Hypothalamus (tissue), 51 donors: ENCODE measurements around the gene LCN1.
"Not testable (repeated sequence)": the region's sequence is repeated elsewhere in the genome, so short reads cannot be mapped to it uniquely, and the experiment has no call there.

Experiments used
- DNase-seq, 51 donors: peaks; one replicate each; lab custom pipeline; 2025; lab: John Stamatoyannopoulos, UW

LCN1 gene

DNA sequence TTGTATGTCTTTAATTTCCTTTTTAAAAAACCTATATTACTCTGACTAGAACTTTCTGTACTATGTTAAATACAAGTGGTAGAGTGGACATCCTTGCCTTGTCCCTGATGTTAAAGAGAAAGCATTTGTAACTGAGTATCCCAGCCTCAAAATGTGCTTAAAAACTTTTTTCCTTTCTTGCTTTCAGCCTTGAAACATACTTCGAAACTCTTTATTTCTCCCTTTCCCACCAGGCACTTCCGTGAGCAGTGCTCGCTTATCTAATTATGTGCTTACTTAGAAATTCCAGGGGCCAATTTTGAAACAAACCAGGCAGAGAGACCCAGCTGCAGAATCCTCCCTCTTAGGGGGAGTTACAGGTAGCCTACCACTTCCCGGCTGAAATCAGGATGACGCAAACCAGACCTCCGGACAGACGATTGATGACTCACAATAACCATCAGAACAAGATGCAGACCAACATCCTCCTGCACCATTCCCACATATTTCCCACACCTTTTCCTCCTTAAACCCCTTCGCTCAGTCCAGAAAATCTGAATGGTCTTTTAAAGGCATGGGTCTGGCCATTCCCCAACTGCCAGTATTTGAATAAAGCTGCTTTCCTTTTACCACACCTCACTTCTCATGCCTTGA lies 22.1 kb downstream of the LCN1 start:
- not testable (repeated sequence) for DNase-seq

DNA sequence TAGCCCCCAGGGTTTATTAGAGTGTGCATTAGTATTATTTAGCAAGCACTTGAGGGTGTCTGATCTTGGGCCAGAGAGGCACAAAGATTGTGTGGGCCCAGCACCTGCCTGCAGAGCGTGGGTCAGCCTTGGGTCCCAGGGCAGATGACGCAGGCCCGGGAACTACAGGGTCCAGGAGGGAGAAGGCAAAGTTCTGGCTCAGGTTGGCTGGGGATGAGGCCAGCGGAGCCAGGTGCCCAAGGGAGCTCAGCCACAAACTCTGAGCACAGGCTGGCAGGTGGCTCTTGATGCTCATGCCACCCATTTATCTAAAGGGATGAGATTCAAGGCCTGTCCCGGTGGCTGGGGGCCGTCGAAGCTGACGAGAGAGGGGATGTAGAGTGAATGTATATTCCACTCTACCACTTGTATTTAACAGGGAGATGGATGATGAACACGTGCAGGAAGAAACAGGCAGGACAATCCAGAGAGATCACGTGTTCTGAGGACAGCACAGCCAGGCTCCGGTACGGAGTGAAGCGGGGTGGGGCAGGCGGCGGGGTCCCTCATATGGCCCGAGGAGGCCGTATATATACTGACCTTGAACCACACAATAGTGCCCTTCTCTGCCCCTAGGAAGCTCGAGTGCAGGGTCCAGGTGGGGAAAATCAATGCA lies 23.9 kb downstream of the LCN1 start:
- DNase-seq, result no peak

DNA sequence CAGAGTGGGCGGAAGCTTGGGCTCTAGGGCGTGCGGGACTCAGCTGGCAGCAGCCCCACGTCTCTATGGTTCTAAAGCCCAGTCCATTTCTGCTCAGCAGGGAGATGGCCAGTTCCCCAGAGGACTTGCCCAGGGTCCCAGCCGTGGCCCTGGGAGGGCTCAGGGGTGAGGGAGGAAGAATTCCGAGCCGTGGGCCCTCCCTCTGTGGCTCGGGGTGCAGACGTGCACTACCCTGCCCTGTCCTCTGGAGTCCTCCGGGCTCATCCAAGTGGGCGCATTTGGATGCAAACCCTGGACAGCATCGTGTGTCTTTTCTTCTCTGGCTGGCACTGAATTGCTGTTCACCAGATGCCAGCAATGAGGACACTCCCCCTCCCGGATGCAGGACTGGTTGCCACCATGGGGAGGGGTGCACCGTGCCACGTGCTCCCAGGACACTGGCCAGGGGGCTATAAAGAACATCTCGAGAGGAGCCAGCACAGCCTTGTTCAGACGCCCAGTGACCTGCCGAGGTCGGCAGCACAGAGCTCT lies 24.5 kb downstream of the LCN1 start, which contains the start of gene OBP2A:
TSS of gene OBP2A (plus strand) at position 481 of the 531 bp plus-strand sequence. CDS start 55 bp downstream, outside the sequence.
- DNase-seq, result not testable (repeated sequence)

GRCh38 chr9:135546792-135547617 lies 25.8 kb downstream of the LCN1 start:
- DNase-seq, result not testable (repeated sequence)

DNA sequence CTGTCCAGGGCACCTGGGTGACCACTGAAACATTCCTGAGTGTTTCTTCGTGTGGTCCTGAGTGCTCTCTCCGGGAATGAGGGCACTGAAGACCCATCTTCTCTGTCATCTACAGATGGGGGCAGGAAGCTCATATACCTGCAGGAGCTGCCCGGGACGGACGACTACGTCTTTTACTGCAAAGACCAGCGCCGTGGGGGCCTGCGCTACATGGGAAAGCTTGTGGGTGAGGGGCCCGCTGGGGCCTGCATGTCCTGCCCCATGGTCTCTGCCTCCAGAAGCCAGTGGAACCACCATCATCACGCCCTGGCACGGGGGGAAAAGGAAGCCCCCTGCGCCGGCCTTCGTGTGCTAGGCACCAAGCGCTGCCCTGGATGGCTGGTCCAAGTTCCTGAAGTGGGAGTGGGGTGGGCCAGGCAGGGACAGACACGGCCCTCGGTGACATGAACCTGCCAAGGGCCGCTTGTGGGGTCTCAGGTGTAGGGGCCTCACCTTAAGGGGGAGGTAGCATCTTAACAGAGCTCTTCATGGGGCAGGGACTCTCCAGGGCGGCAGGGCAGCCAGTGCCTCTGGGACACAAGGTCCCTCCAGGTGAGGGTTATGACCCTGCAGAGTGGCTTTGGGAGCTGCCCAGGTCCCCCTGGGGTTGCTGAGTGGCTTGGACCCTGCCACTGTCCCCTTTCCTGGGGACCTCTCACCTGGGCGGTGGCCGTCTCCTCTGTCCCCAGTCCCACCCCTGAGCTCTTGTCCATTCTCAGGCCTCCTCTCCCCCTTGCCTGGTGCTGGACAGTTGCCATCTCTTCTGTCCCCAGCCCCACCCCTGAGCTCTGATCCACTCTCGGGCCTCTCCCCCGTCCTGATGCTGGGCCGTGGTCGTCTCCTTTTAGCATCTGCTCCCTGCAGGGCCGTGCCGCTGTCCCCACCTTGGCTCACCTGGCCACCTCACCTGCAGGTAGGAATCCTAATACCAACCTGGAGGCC lies 26.8 kb downstream of the LCN1 start:
- DNase-seq, result no peak

DNA sequence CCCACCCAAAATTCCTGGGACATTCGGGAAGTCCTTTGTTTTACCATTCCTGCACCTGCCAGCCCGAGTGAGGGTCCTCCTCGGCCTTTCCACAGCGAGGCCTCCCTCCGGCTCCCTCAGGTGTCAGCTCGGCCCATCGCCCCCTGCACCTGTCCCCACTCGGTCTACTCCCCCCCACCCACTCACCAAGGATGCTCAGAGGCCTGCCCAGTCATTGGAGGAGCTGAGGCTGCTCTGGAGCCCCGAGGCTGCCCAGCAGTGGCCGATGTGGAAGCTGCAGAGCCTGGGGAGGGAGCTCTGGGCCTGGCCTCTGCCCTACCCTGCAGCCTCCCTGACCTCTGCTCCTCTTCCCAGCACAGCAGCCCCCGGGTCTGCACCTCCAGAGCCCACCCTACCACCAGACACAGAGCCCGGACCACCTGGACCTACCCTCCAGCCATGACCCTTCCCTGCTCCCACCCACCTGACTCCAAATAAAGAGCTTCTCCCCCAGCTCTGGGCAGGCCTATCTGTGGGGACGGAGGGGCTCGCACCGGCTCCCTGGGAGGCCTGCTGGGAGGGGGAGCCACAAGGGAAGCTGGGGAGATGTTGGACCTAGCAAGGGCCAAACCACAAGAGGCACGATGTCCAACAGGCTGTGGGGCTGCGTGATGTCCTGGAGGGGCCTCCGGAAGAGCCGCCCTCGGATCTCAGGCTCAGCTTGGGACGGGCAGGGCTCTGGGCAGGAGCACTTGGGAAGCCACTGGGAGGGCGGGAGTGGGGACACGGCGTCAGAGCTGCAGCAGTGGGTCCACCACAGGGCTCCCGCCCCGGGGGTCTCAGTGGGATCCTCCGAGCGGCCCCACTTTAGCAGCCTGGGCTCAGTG lies 28.5 kb downstream of the LCN1 start:
- not testable (repeated sequence) for DNase-seq

GRCh38 chr9:135550344-135550918 lies 29.2 kb downstream of the LCN1 start:
- DNase-seq, result no peak

GRCh38 chr9:135551031-135551430 lies 29.8 kb downstream of the LCN1 start:
- DNase-seq, result no peak

DNA sequence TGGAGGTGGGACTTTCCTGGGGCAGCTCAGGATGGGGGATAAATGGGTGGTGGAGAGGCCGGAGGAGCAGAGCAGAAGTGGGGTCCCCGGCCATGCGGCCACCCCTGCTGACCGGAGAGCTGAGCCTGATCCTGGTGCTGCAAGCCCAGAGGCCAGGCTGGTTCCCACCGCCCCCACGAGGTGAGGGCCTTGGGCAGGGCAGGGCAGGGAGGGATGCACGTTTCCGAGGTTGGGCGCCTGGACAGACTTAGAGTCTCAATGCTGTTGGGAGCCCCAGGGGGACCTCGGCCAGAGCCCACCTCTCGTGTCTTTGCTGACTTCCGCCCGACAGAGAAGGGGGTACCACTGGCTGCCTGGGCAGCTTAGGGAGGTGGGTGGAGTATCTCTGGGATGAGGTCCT lies 30.2 kb downstream of the LCN1 start:
- no peak for DNase-seq

DNA sequence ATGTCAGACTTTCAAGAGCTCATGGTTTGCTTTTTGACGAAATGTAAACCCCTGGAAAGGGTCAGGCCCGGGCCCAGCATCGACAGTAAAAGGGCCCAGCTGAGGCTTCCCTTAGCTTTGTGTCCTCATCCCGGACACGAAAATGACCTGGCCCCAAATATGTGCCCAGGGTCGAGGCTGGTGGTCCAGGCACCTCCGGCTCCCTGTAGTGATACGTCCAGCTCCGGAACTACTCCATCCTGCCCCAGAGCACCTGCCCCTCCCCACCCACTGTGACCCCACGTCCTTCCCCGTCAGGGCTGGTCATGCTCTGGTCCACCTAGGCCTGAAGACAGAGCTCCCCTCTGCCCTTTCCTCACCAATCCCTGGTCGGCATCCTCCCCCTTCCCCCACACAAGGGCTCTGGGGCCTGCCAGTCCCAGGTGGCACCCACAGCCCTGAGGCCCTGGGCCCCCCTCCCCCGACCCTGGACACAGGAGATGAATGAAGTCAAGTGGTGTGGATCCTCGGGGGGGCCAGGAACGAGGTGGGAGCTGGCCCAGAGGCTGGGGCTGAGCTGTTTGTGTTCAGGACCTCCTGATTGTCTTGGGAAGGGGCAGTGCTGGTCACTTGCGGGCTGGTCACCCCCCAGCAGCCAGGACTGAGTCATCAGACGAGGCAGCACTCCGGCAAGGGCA lies 30.9 kb downstream of the LCN1 start:
- DNase-seq, result no peak

DNA sequence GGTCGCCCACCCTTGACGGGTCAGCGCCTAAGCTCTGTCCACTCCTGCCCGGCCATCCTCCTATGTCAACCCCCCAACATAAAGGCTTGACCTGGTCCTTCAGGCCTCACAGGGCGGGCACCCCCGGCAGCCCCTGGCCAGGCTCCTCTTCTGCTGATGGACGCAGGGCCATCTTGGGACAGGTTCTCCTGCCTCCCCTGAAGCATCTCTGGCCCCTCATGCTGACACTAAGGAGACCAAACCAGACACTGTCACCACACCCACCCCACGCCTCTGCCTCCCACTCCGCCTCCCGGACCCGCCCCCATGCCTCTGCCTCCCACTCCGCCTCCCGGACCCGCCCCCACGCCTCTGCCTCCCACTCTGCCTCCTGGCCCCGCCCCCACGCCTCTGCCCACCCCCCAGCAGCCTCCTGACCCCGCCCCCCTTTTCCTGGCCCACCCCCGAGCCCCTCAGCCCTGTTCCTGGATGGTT lies 31.5 kb downstream of the LCN1 start:
- DNase-seq, result no peak

GRCh38 chr9:135554718-135555117 lies 33.5 kb downstream of the LCN1 start:
- no peak for DNase-seq

DNA sequence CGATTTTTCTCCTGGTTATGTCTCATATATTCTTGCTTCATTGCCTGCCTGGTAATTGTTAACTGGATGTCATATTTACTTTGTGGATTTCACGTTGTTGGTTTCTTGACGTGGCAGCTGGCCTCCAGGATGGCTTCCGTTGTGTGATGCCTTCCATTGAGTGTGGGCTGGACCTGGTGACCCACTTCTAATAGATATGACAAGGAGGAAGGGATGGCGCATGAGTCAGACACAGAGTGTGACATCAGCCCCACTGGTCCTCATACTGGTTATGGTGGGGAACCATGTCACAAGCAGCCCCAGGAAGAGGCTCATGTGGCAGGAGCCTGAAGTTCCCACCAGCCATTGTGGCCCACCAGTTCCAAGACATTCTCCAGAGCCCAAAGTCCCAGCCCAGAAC lies 34.0 kb downstream of the LCN1 start:
- DNase-seq, result no peak

GRCh38 chr9:135555910-135556309 lies 34.7 kb downstream of the LCN1 start:
- DNase-seq, result no peak

DNA sequence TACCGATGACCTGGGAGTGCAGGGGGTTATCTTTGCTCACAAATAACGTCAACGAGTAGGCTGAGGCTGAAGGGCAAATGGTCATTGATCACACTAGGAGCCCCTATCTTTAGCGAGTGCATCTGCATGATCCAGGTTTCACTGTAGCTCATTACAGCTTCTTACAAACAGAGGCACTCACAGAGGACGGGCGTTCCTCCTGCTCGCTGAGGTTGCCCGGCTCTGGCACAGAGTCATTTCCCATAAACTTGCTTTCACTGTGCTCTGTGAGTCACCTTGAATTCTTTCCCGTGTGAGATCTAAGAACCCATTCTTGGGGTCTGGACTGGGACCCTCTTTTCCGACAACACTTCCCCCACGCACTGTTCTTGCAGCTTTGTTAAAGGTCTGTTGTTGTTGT lies 38.4 kb downstream of the LCN1 start:
- no peak for DNase-seq

GRCh38 chr9:135561391-135562234 lies 40.4 kb downstream of the LCN1 start, which contains the start of gene PAEP:
Gene PAEP, plus strand, starts transcription at chr9:135561756.
- DNase-seq, result no peak

GRCh38 chr9:135562235-135562745 lies 41.0 kb downstream of the LCN1 start:
- no peak for DNase-seq
